H1 (cell line): ENCODE data around the gene PTX3. TPM values are rescaled to one million over a fixed set of nuclear protein-coding genes. Genes with fewer than 3 reads are reported as not detected.

Experiments used
- NRF1 ChIP-seq: IDR thresholded peaks from 2 replicates; pipeline ENCODE4 v1.6.1; 2011; ENCODE audit warnings: mild to moderate bottlenecking, low read depth, low read length, improper control_type of control experiment
- POLR2AphosphoS5 ChIP-seq: IDR thresholded peaks from 2 replicates; pipeline ENCODE4 v1.6.1; 2011; ENCODE audit warnings: low read depth, low read length
- RFX5 ChIP-seq: IDR thresholded peaks from 2 replicates; pipeline ENCODE4 v1.6.1; 2011; ENCODE audit warnings: low read depth, low read length, improper control_type of control experiment, borderline replicate concordance
- RXRA ChIP-seq: IDR thresholded peaks from 2 replicates; pipeline ENCODE4 v1.6.1; 2011; ENCODE audit warnings: low read depth, mild to moderate bottlenecking, low read length, moderate library complexity; ENCODE audit not compliant: insufficient read depth
- TAF7 ChIP-seq: optimal IDR thresholded peaks from 2 replicates; pipeline ENCODE3; 2011; ENCODE audit warnings: low read depth, mild to moderate bottlenecking, inconsistent platforms, low read length, moderate library complexity, borderline replicate concordance
- polyA plus RNA-seq, 7 experiments: library from polyadenylated mRNA; depleted of rRNA in 3 of 7; stranded (reverse) in 5 of 7; unstranded in 2 of 7; fragments of >200 nt in 5 of 7; fragments of 200-250 nt in 2 of 7; gene quantifications; 1 replicate in 5 of 7; 2 replicates in 1 of 7; 4 replicates in 1 of 7; pipeline versions ENCODE4 v1.2.1 to v1.2.3, GENCODE V29; 2011 to 2013; ENCODE audit warnings: missing spikeins in 2 of 7, mixed read lengths in 2 of 7
- total RNA-seq: library from RNA; stranded (reverse); fragmentation: NEBNext Ultra II Directional; extraction: Animal tissue kit (Norgen Biotek cat#: 25700); gene quantifications from 2 replicates; pipeline ENCODE4 v1.2.1, GENCODE V29; 2021

PTX3 gene
- total and polyA plus RNA-seq, 2 of the 8 experiments (the other 6 are each of a cell fraction or from before 2014, with no cell fraction given), result 1.2 to 1.7 TPM

GRCh38 chr3:157464321-157464720 is 27.7 kb downstream of the PTX3 start (continued):
- no peak for TF ChIP-seq RFX5
- TF ChIP-seq NRF1, result no peak
- no peak for TF ChIP-seq TAF7
- no peak for TF ChIP-seq POLR2AphosphoS5
- TF ChIP-seq RXRA, result no peak
